ENCODE results near the gene RPL36A. TPM values are rescaled to one million over a fixed set of nuclear protein-coding genes. Genes with fewer than 3 reads are reported as not detected.

RPL36A gene
- total and polyA plus RNA-seq, 10 of the 15 experiments (the other 5 are each of a cell fraction or from before 2014, with no cell fraction given), result 425 to 4,528 (median 3,270) TPM

GRCh38 chrX:101385795-101386541 is 4.8 kb upstream of the RPL36A start, which contains the start of gene BTK (continued):
- no peak for TF ChIP-seq KDM1A (IDR thresholded peaks at IDR 0.05; ENCODE audit: borderline replicate concordance)
- TF ChIP-seq CEBPB (IDR thresholded peaks at IDR 0.05; ENCODE audit: borderline replicate concordance in 1 of 2, low read depth in 2 of 2, low read length in 2 of 2), result no peak
- no peak for TF ChIP-seq YBX1 (IDR thresholded peaks at IDR 0.05)
- TF ChIP-seq RELA (IDR thresholded peaks at IDR 0.05; ENCODE audit: borderline replicate concordance, partially characterized antibody), result no peak
- TF ChIP-seq, protein P1, sequence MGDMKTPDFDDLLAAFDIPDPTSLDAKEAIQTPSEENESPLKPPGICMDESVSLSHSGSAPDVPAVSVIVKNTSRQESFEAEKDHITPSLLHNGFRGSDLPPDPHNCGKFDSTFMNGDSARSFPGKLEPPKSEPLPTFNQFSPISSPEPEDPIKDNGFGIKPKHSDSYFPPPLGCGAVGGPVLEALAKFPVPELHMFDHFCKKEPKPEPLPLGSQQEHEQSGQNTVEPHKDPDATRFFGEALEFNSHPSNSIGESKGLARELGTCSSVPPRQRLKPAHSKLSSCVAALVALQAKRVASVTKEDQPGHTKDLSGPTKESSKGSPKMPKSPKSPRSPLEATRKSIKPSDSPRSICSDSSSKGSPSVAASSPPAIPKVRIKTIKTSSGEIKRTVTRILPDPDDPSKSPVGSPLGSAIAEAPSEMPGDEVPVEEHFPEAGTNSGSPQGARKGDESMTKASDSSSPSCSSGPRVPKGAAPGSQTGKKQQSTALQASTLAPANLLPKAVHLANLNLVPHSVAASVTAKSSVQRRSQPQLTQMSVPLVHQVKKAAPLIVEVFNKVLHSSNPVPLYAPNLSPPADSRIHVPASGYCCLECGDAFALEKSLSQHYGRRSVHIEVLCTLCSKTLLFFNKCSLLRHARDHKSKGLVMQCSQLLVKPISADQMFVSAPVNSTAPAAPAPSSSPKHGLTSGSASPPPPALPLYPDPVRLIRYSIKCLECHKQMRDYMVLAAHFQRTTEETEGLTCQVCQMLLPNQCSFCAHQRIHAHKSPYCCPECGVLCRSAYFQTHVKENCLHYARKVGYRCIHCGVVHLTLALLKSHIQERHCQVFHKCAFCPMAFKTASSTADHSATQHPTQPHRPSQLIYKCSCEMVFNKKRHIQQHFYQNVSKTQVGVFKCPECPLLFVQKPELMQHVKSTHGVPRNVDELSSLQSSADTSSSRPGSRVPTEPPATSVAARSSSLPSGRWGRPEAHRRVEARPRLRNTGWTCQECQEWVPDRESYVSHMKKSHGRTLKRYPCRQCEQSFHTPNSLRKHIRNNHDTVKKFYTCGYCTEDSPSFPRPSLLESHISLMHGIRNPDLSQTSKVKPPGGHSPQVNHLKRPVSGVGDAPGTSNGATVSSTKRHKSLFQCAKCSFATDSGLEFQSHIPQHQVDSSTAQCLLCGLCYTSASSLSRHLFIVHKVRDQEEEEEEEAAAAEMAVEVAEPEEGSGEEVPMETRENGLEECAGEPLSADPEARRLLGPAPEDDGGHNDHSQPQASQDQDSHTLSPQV (IDR thresholded peaks at IDR 0.05), result no peak
- TF ChIP-seq, protein P2, sequence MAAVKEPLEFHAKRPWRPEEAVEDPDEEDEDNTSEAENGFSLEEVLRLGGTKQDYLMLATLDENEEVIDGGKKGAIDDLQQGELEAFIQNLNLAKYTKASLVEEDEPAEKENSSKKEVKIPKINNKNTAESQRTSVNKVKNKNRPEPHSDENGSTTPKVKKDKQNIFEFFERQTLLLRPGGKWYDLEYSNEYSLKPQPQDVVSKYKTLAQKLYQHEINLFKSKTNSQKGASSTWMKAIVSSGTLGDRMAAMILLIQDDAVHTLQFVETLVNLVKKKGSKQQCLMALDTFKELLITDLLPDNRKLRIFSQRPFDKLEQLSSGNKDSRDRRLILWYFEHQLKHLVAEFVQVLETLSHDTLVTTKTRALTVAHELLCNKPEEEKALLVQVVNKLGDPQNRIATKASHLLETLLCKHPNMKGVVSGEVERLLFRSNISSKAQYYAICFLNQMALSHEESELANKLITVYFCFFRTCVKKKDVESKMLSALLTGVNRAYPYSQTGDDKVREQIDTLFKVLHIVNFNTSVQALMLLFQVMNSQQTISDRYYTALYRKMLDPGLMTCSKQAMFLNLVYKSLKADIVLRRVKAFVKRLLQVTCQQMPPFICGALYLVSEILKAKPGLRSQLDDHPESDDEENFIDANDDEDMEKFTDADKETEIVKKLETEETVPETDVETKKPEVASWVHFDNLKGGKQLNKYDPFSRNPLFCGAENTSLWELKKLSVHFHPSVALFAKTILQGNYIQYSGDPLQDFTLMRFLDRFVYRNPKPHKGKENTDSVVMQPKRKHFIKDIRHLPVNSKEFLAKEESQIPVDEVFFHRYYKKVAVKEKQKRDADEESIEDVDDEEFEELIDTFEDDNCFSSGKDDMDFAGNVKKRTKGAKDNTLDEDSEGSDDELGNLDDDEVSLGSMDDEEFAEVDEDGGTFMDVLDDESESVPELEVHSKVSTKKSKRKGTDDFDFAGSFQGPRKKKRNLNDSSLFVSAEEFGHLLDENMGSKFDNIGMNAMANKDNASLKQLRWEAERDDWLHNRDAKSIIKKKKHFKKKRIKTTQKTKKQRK (IDR thresholded peaks at IDR 0.05; ENCODE audit: low read depth, low read length), result no peak
- 0 out of 3 replicates have a peak, but pooled peaks have one; percentile 7 for TF ChIP-seq POU2F2 (IDR thresholded peaks at IDR 0.05; ENCODE audit: borderline replicate concordance, low read depth, low read length)
- no peak for TF ChIP-seq HDGF (IDR thresholded peaks at IDR 0.05)
- TF ChIP-seq HDAC6 (IDR thresholded peaks at IDR 0.05; ENCODE audit: unreplicated experiment), result no peak
- no peak for TF ChIP-seq FOS (IDR thresholded peaks at IDR 0.05; ENCODE audit: borderline replicate concordance, extremely low read depth, insufficient read length)
- no peak for TF ChIP-seq ATF3 (IDR thresholded peaks at IDR 0.05; ENCODE audit: borderline replicate concordance, extremely low read depth, low read depth, low read length)
- TF ChIP-seq ELK1 (IDR thresholded peaks at IDR 0.05; ENCODE audit: low read depth, low read length), result no peak
- no peak for TF ChIP-seq BACH1 (IDR thresholded peaks at IDR 0.05; ENCODE audit: borderline replicate concordance)
- 0 out of 4 replicates have a peak, but pooled peaks of 1 of the 2 experiments have one; percentile 19 for TF ChIP-seq ETV6 (conservative IDR thresholded peaks at IDR 0.05 in 1 of 2, IDR thresholded peaks at IDR 0.05 in 1 of 2; ENCODE audit: borderline replicate concordance in 1 of 2, low read depth in 1 of 2)
- TF ChIP-seq RAD51 (IDR thresholded peaks at IDR 0.05), result no peak
- TF ChIP-seq USF1 (IDR thresholded peaks at IDR 0.05; ENCODE audit: borderline replicate concordance, extremely low read length, insufficient read depth, low read depth, low read length), result no peak
- no peak for TF ChIP-seq MTA2 (IDR thresholded peaks at IDR 0.05; ENCODE audit: low read depth)
- no peak for TF ChIP-seq MYC (IDR thresholded peaks at IDR 0.05; ENCODE audit: insufficient read depth, insufficient read length, insufficient replicate concordance, low read length, severe bottlenecking)
- no peak; the same call in 1 of the 2 replicates for TF ChIP-seq IKZF1 (conservative IDR thresholded peaks at IDR 0.05)

All from GM12878 (cell line).